Small intestine (tissue), 7 donors: ENCODE measurements around the gene PTGR3. TPM values are rescaled to one million over a fixed set of nuclear protein-coding genes. Genes with fewer than 3 reads are reported as not detected.
A peak's percentile ranks its signal among the peaks of the same experiment; 100 is the strongest.

Experiments
- DNase-seq, 2 donors: peaks; one replicate each; pipeline versions ENCODE4 v3.0.0 to v3.0.0-alpha.2; 2013
- FAIRE-seq: peaks from 2 replicates; lab custom pipeline; 2012; peaks lifted over from hg19 to GRCh38; lab: Jason Lieb, UNC
- H3K27ac ChIP-seq, 3 donors: one replicate each; pipeline ENCODE4 v1.5.1; 2013; ENCODE audit warnings: low read length in 2 of 3, mild to moderate bottlenecking in 2 of 3, control low read depth in 1 of 3, inconsistent platforms in 1 of 3, low read depth in 1 of 3, moderate library complexity in 1 of 3
- H3K27me3 ChIP-seq, 3 donors: one replicate each; pipeline ENCODE4 v1.6.1; 2013; ENCODE audit warnings: low read length in 3 of 3, inconsistent platforms in 1 of 3; ENCODE audit not compliant: control insufficient read depth in 3 of 3, insufficient read depth in 3 of 3
- H3K36me3 ChIP-seq, 3 donors: one replicate each; pipeline ENCODE4 v1.6.1; 2013; ENCODE audit warnings: low read length in 3 of 3, inconsistent platforms in 1 of 3, low read depth in 1 of 3, mild to moderate bottlenecking in 1 of 3, moderate library complexity in 1 of 3; ENCODE audit not compliant: control insufficient read depth in 3 of 3, insufficient read depth in 2 of 3
- H3K4me1 ChIP-seq, 3 donors: one replicate each; pipeline ENCODE4 v1.6.1; 2013; ENCODE audit warnings: low read length in 2 of 3, inconsistent platforms in 1 of 3, low read depth in 1 of 3, mild to moderate bottlenecking in 1 of 3, moderate library complexity in 1 of 3; ENCODE audit not compliant: control insufficient read depth in 3 of 3, insufficient read depth in 2 of 3
- H3K4me3 ChIP-seq, 3 donors: one replicate each; pipeline ENCODE4 v1.5.1; 2013; ENCODE audit warnings: low read length in 3 of 3, control low read depth in 1 of 3, inconsistent platforms in 1 of 3, low read depth in 1 of 3, mild to moderate bottlenecking in 1 of 3, moderate library complexity in 1 of 3
- H3K9me3 ChIP-seq, 2 donors: one replicate each; pipeline ENCODE4 v1.6.1; 2013; ENCODE audit warnings: low read depth in 1 of 2, low read length in 1 of 2; ENCODE audit not compliant: control insufficient read depth in 2 of 2, insufficient read depth in 1 of 2
- WGBS, 3 donors: extraction: QIAGEN DNeasy Blood & Tissue Kit; methylation state at CpG; one replicate each; pipeline ENCODE4 v1.1.7; 2013; 5-methylcytosine and 5-hydroxymethylcytosine counted together
- polyA plus RNA-seq, 4 donors: library from polyadenylated mRNA; stranded (reverse) in 3 of 4; unstranded in 1 of 4; fragments of 200-250 nt in 3 of 4; fragments of 120-200 nt in 1 of 4; gene quantifications; one replicate each; pipeline versions ENCODE4 v1.2.1 to v1.2.3, GENCODE V29; 2013
- donor health status: healthy with polysubstance abuse.
- donor health status: control.
- donor health status: control.
- donor health status: Bipolar disorder and iron deficiency.
- donor health status: healthy.

The PTGR3 gene
- polyA plus RNA-seq, 4 donors = 11.6 to 49.7 (median 22.1) TPM

GRCh38 chr18:75216212-75216910, 7.4 kb upstream of the PTGR3 start:
- H3K9me3 ChIP-seq = no peaks in the 10 kb centered on the region
- H3K27ac ChIP-seq = peak overlapping the region; percentile 66 to 92 (median 91)
- peak; percentile 37 to 42 for DNase-seq
- peak; percentile 47 for FAIRE-seq
- no peaks in the 10 kb centered on the region for H3K27me3 ChIP-seq
- H3K36me3 ChIP-seq = peaks cover 0 to 2% (median 0%) of the 10 kb centered on the region in 3 donors
- WGBS, 3 donors = 43 to 47% (median 45%) methylated on average over 7 of the region's 7 CpGs
- no peak overlapping the region for H3K4me3 ChIP-seq
- peaks cover 20 to 72% (median 27%) of the 10 kb centered on the region in 3 donors for H3K4me1 ChIP-seq

- Histone ChIP-seq H3K36me3 (peaks cover 0 to 2% (median 0%) of the 10 kb centered on the region in 3 donors), H3K4me3 (no peak overlapping the region), H3K27ac (peak overlapping the region; percentile 11 to 92 (median 92)), H3K27me3 (no peaks in the 10 kb centered on the region), H3K9me3 (no peaks in the 10 kb centered on the region), H3K4me1 (peaks cover 20 to 66% (median 27%) of the 10 kb centered on the region in 3 donors)
- DNase-seq = no peak
- WGBS, 3 donors = 74 to 83% (median 76%) methylated on average over 4 of the region's 4 CpGs
- FAIRE-seq = no peak
These were observed 6.7 kb upstream of the PTGR3 start for GRCh38 chr18:75215663-75216062.

- Histone ChIP-seq H3K36me3 (peaks cover 0 to 2% (median 0%) of the 10 kb centered on the region in 3 donors), H3K4me1 (peaks cover 20 to 62% (median 26%) of the 10 kb centered on the region in 3 donors), H3K4me3 (peak overlapping the region in 1 of 3 donors; percentile 8), H3K9me3 (no peaks in the 10 kb centered on the region), H3K27me3 (no peaks in the 10 kb centered on the region), H3K27ac (peak overlapping the region; percentile 73 to 92 (median 92))
- FAIRE-seq (no peak), DNase-seq (peak; percentile 93 to 96)
- WGBS, 3 donors = 17 to 69% (median 40%) methylated on average over 12 of the region's 12 CpGs
These were observed 6.0 kb upstream of the PTGR3 start for GRCh38 chr18:75214766-75215510.

- DNase-seq = no peak
- Histone ChIP-seq H3K9me3 (no peaks in the 10 kb centered on the region), H3K4me3 (peak overlapping the region in 1 of 3 donors; percentile 1), H3K27ac (peak overlapping the region in 2 of 3 donors; percentile 92), H3K36me3 (peaks cover 0 to 2% (median 0%) of the 10 kb centered on the region in 3 donors), H3K27me3 (no peaks in the 10 kb centered on the region), H3K4me1 (peaks cover 20 to 59% (median 25%) of the 10 kb centered on the region in 3 donors)
- 22 to 46% (median 40%) methylated on average over 5 of the region's 5 CpGs for WGBS, 3 donors
- no peak for FAIRE-seq
These were observed 5.4 kb upstream of the PTGR3 start for GRCh38 chr18:75214332-75214690.

DNA sequence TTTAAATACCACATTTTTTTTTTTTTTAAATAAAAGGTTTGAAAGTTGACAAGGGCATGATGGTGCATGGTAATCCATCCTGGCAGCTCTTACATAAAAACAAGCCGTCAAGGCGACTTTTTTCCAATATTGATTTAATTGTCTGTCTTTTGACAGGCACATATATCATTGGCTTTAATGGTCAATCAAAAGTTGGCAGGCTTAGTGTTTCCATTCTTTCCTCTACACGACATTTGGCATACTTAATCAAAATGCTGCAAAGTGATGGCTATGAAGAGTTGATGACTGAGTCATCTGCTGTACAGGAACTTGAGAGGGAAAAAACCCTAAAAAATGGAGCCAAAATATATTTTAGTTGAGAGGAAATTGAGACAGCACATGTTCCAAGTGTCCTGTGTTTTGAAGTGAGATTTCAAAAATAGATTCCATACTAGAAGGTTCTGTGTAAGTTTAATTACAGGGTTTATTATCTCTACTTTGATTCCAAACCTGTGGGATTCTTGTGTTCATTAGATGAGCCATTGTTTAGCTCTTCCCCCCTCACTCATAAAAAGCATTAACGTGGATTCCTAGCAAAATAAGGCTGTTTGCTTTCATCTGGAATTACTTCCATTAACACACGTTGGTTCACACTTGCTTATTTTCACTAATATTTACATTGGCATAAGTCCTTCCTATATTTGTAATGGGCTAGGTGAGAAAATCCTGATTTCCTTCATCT, 4.8 kb upstream of the PTGR3 start:
- DNase-seq (peak; percentile 28 to 65), FAIRE-seq (no peak)
- H3K27me3 ChIP-seq = no peaks in the 10 kb centered on the region
- H3K4me1 ChIP-seq = peaks cover 20 to 56% (median 25%) of the 10 kb centered on the region in 3 donors
- 12 to 35% (median 28%) methylated on average over 5 of the region's 5 CpGs for WGBS, 3 donors
- peak overlapping the region in 1 of 3 donors; percentile 75 for H3K4me3 ChIP-seq
- H3K36me3 ChIP-seq = peaks cover 0 to 2% (median 0%) of the 10 kb centered on the region in 3 donors
- H3K9me3 ChIP-seq = no peaks in the 10 kb centered on the region
- peak overlapping the region in 2 of 3 donors; percentile 20 to 92 for H3K27ac ChIP-seq

GRCh38 chr18:75212751-75213090, 3.8 kb upstream of the PTGR3 start:
- peak overlapping the region; percentile 20 to 97 (median 75) for H3K4me3 ChIP-seq
- no peaks in the 10 kb centered on the region for H3K27me3 ChIP-seq
- peaks cover 0 to 2% (median 0%) of the 10 kb centered on the region in 3 donors for H3K36me3 ChIP-seq
- no peaks in the 10 kb centered on the region for H3K9me3 ChIP-seq
- no peak for FAIRE-seq
- WGBS, 3 donors = 28 to 47% (median 45%) methylated on average over 5 of the region's 5 CpGs
- H3K27ac ChIP-seq = peak overlapping the region in 2 of 3 donors; percentile 87 to 92
- peaks cover 12 to 46% (median 25%) of the 10 kb centered on the region in 3 donors for H3K4me1 ChIP-seq
- no peak for DNase-seq

GRCh38 chr18:75211953-75212750, 3.2 kb upstream of the PTGR3 start:
- peak overlapping the region; percentile 87 to 92 (median 90) for H3K27ac ChIP-seq
- FAIRE-seq (no peak), DNase-seq (peak; percentile 60 to 63)
- 1 to 3% (median 3%) methylated on average over 27 to 38 of the region's 38 CpGs for WGBS, 3 donors
- peak overlapping the region; percentile 75 to 97 (median 96) for H3K4me3 ChIP-seq
- H3K27me3 ChIP-seq = no peaks in the 10 kb centered on the region
- H3K4me1 ChIP-seq = peaks cover 10 to 42% (median 25%) of the 10 kb centered on the region in 3 donors
- no peaks in the 10 kb centered on the region for H3K9me3 ChIP-seq
- peaks cover 0 to 2% (median 0%) of the 10 kb centered on the region in 3 donors for H3K36me3 ChIP-seq
